IMR-90 (cell line): ENCODE data around the gene DAGLA. TPM values are rescaled to one million over a fixed set of nuclear protein-coding genes. Genes with fewer than 3 reads are reported as not detected.

ENCODE experiments used
- ATAC-seq: fragments of 200-7000 bp; cut with Tn5 transposase; 2 replicates; pipeline ENCODE4 v1.9.1; 2020; ENCODE audit warnings: low read depth, mild to moderate bottlenecking, moderate library complexity
- BruUV-seq: library from RNA; stranded (reverse); fragments of 400-500 nt; replicated peaks from 2 replicates; lab custom pipeline; 2021; lab: Mats Ljungman, UMichigan
- CTCF ChIA-PET: fragments of 300-600 bp; formaldehyde crosslinking; extraction: SDS; loops from one replicate; lab custom pipeline; 2021; ENCODE audit warnings: antibody characterized with exemption; lab: Yijun Ruan, JAX
- POLR2A ChIA-PET: fragments of 300-600 bp; sonication (Branson Sonifier 250); formaldehyde crosslinking; loops from one replicate; lab custom pipeline; 2022; ENCODE audit warnings: antibody characterized with exemption; ENCODE audit not compliant: unreplicated experiment; lab: Charles Lee
- DNase-seq: peaks from one replicate; pipeline ENCODE4 v3.0.0; 2013
- H2AFZ ChIP-seq: replicated peaks from 2 replicates; pipeline ENCODE3; 2013; ENCODE audit warnings: low read length, mild to moderate bottlenecking; ENCODE audit not compliant: poor library complexity
- H2AK5ac ChIP-seq: 2 replicates; pipeline ENCODE4 v1.6.1; 2013; ENCODE audit warnings: low read depth, low read length, inconsistent platforms
- H2AK9ac ChIP-seq: replicated peaks from 2 replicates; pipeline ENCODE3; 2013; ENCODE audit warnings: mild to moderate bottlenecking, low read depth, low read length, moderate library complexity; ENCODE audit not compliant: poor library complexity
- H2BK120ac ChIP-seq: 2 replicates; pipeline ENCODE4 v1.6.1; 2013; ENCODE audit warnings: low read depth, low read length, inconsistent platforms
- H2BK15ac ChIP-seq: 3 replicates; pipeline ENCODE4 v1.6.1; 2013; ENCODE audit warnings: low read depth, low read length, inconsistent platforms
- H2BK20ac ChIP-seq: 2 replicates; pipeline ENCODE4 v1.6.1; 2013; ENCODE audit warnings: low read depth, mild to moderate bottlenecking, inconsistent platforms, low read length, moderate library complexity
- H2BK5ac ChIP-seq: 2 replicates; pipeline ENCODE4 v1.6.1; 2013; ENCODE audit warnings: mild to moderate bottlenecking, low read depth, low read length, inconsistent platforms; ENCODE audit not compliant: poor library complexity, severe bottlenecking
- H3K14ac ChIP-seq: replicated peaks from 2 replicates; pipeline ENCODE4 v1.6.1; 2013; ENCODE audit warnings: low read depth, low read length, inconsistent platforms
- H3K18ac ChIP-seq: 2 replicates; pipeline ENCODE4 v1.6.1; 2013; ENCODE audit warnings: low read depth, low read length, control low read depth
- H3K23ac ChIP-seq: 2 replicates; pipeline ENCODE4 v1.6.1; 2013; ENCODE audit warnings: low read depth, low read length, inconsistent platforms
- H3K27ac ChIP-seq: 2 replicates; pipeline ENCODE4 v1.5.1; 2013; ENCODE audit warnings: mild to moderate bottlenecking, control low read depth, low read length; ENCODE audit not compliant: insufficient read depth
- H3K27me3 ChIP-seq: 2 replicates; pipeline ENCODE4 v1.6.1; 2013; ENCODE audit warnings: low read length; ENCODE audit not compliant: control insufficient read depth, insufficient read depth
- H3K36me3 ChIP-seq: 2 replicates; pipeline ENCODE4 v1.6.1; 2013; ENCODE audit warnings: low read length, mixed read lengths; ENCODE audit not compliant: control insufficient read depth, insufficient read depth
- H3K4ac ChIP-seq: 2 replicates; pipeline ENCODE4 v1.6.1; 2013; ENCODE audit warnings: low read depth, low read length, inconsistent platforms
- H3K4me1 ChIP-seq: 2 replicates; pipeline ENCODE4 v1.6.1; 2013; ENCODE audit warnings: low read length, mixed read lengths; ENCODE audit not compliant: control insufficient read depth, insufficient read depth
- H3K4me2 ChIP-seq: 2 replicates; pipeline ENCODE4 v1.6.1; 2013; ENCODE audit warnings: low read depth, mild to moderate bottlenecking, control low read depth, low read length, moderate library complexity
- H3K4me3 ChIP-seq: 2 replicates; pipeline ENCODE4 v1.5.1; 2013; ENCODE audit warnings: low read depth, mild to moderate bottlenecking, control low read depth, low read length, moderate library complexity; ENCODE audit not compliant: insufficient read depth
- H3K56ac ChIP-seq: 2 replicates; pipeline ENCODE4 v1.6.1; 2013; ENCODE audit warnings: low read length, inconsistent platforms; ENCODE audit not compliant: insufficient read depth; ENCODE audit errors: extremely low read depth
- H3K79me1 ChIP-seq, 2 experiments: 2 replicates each; pipeline ENCODE4 v1.6.1; 2013; ENCODE audit warnings: low read length in 2 of 2, inconsistent platforms in 1 of 2, low read depth in 1 of 2
- H3K9ac ChIP-seq: 2 replicates; pipeline ENCODE4 v1.6.1; 2013; ENCODE audit warnings: low read depth, low read length, control low read depth
- H3K9me1 ChIP-seq: 2 replicates; pipeline ENCODE4 v1.6.1; 2013; ENCODE audit warnings: low read length, inconsistent platforms; ENCODE audit not compliant: insufficient read depth
- H3K9me3 ChIP-seq: 2 replicates; pipeline ENCODE4 v1.6.1; 2013; ENCODE audit warnings: low read length; ENCODE audit not compliant: control insufficient read depth, insufficient read depth
- H4K20me1 ChIP-seq: 2 replicates; pipeline ENCODE4 v1.6.1; 2013; ENCODE audit warnings: low read length, inconsistent platforms; ENCODE audit not compliant: insufficient read depth
- H4K5ac ChIP-seq: 2 replicates; pipeline ENCODE4 v1.6.1; 2013; ENCODE audit warnings: mild to moderate bottlenecking, low read depth, low read length, control low read depth
- H4K8ac ChIP-seq, 2 experiments: 2 replicates each; pipeline ENCODE4 v1.6.1; 2013; ENCODE audit warnings: low read depth in 2 of 2, low read length in 2 of 2, control low read depth in 1 of 2, inconsistent platforms in 1 of 2
- H4K91ac ChIP-seq: 2 replicates; pipeline ENCODE4 v1.6.1; 2013; ENCODE audit warnings: low read depth, low read length, inconsistent platforms; ENCODE audit not compliant: insufficient read depth
- BHLHE40 ChIP-seq: fragments of 150-350 bp; IDR thresholded peaks from 2 replicates; pipeline ENCODE4 v1.6.1; 2016; ENCODE audit warnings: mild to moderate bottlenecking, low read depth, low read length
- CEBPB ChIP-seq: IDR thresholded peaks from 2 replicates; pipeline ENCODE4 v1.6.1; 2012; ENCODE audit warnings: low read depth, low read length, improper control_type of control experiment
- CHD1 ChIP-seq: IDR thresholded peaks from 2 replicates; pipeline ENCODE4 v1.6.1; 2012; ENCODE audit warnings: low read depth, low read length, improper control_type of control experiment
- CTCF ChIP-seq: conservative IDR thresholded peaks from 2 replicates; pipeline ENCODE4 v1.5.1; 2012; ENCODE audit warnings: mild to moderate bottlenecking, low read depth, low read length, improper control_type of control experiment
- FOS ChIP-seq: fragments of 150-350 bp; IDR thresholded peaks from 2 replicates; pipeline ENCODE4 v1.6.1; 2016; ENCODE audit warnings: low read depth, low read length
- MAZ ChIP-seq: IDR thresholded peaks from 2 replicates; pipeline ENCODE4 v1.6.1; 2012; ENCODE audit warnings: low read depth, mild to moderate bottlenecking, low read length, improper control_type of control experiment, moderate library complexity, borderline replicate concordance
- MXI1 ChIP-seq: IDR thresholded peaks from 2 replicates; pipeline ENCODE4 v1.6.1; 2012; ENCODE audit warnings: low read depth, mild to moderate bottlenecking, low read length, moderate library complexity, borderline replicate concordance
- NFE2L2 ChIP-seq: fragments of 150-350 bp; IDR thresholded peaks from 2 replicates; pipeline ENCODE4 v1.6.1; 2016; ENCODE audit warnings: low read depth, mild to moderate bottlenecking, low read length
- POLR2A ChIP-seq: IDR thresholded peaks from 2 replicates; pipeline ENCODE4 v1.6.1; 2012; ENCODE audit warnings: mild to moderate bottlenecking, low read depth, low read length
- RAD21 ChIP-seq: IDR thresholded peaks from 2 replicates; pipeline ENCODE4 v1.6.1; 2012; ENCODE audit warnings: low read length, improper control_type of control experiment
- RCOR1 ChIP-seq: IDR thresholded peaks from 2 replicates; pipeline ENCODE4 v1.6.1; 2012; ENCODE audit warnings: mild to moderate bottlenecking, low read length, improper control_type of control experiment; ENCODE audit not compliant: insufficient replicate concordance
- RFX5 ChIP-seq: IDR thresholded peaks from 2 replicates; pipeline ENCODE4 v1.8.0; 2012; ENCODE audit warnings: low read depth, mild to moderate bottlenecking, low read length, moderate library complexity
- SMC3 ChIP-seq: fragments of 150-350 bp; IDR thresholded peaks from 2 replicates; pipeline ENCODE4 v1.6.1; 2016; ENCODE audit warnings: low read depth, mild to moderate bottlenecking, antibody characterized with exemption, low read length, moderate library complexity
- WGBS, 2 experiments: methylation state at CpG; one replicate each; pipeline versions ENCODE4 v1.1.5 to v1.1.7; 2013; ENCODE audit warnings: missing lambda C conversion rate in 2 of 2; ENCODE audit not compliant: insufficient read length in 1 of 2; ENCODE audit errors: extremely low coverage in 2 of 2; 5-methylcytosine and 5-hydroxymethylcytosine counted together
- dilution Hi-C: fragments of 300-500 bp; cut with HindIII; formaldehyde crosslinking; loops from one replicate; pipeline ENCODE4 v1.14.3; 2018; ENCODE audit warnings: low sequenced_read_pairs; ENCODE audit not compliant: unreplicated experiment
- in situ Hi-C: fragments of 300-500 bp; cut with MboI; formaldehyde crosslinking; loops from 3 replicates; pipeline ENCODE4 v1.14.3; 2019; ENCODE audit warnings: low sequenced_read_pairs, inconsistent platforms, mixed read lengths
- intact Hi-C: fragments of 100-400 bp; cut with micrococcal nuclease; formaldehyde crosslinking; loops from 2 replicates; pipeline ENCODE4 v1.10.0; 2022
- polyA plus RNA-seq, 3 experiments: library from polyadenylated mRNA; depleted of rRNA; stranded (reverse); fragments of >200 nt; gene quantifications; 2 replicates each; pipeline ENCODE4 v1.2.3, GENCODE V29; 2012; ENCODE audit warnings: low replicate concordance in 1 of 3
- total RNA-seq: library from RNA; depleted of rRNA; stranded (reverse); fragments of >200 nt; gene quantifications from 2 replicates; pipeline ENCODE4 v1.2.3, GENCODE V29; 2012

DAGLA gene
- total and polyA plus RNA-seq, 2 of the 4 experiments (the other 2 are of a cell fraction), result 0.90 to 3.8 TPM

DNA sequence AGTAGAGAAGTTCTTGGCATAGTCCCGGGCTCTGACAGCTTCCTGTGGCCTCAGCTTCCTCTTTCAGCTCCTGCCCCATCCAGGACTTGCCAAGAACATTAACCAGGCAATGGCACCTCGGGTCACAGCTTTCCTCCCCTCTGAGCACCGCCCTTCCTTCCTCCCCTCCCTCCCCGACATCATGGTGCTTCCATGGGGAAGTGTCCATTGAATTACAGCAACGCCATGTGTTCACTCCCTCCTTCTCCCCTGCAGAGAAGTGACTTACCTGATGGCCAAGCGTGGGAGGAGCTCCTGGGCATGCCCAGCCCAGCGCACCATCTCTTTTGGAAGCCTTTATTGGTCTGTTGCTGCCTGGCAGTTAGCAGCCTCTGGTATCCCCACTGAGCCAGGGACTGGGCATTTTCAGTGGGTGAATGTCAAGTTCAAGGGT is 25.8 kb upstream of the DAGLA start:
- H3K23ac ChIP-seq, result no peak overlapping the region
- H2AK9ac ChIP-seq, result no peak overlapping the region
- H3K27me3 ChIP-seq, result peaks cover 32% of the 10 kb centered on the region
- CTCF ChIA-PET, result interaction anchor here (1.6 kb wide), 1 partner anchor 16 kb away, joined by 4 read pairs; no protein-coding TSS in a partner anchor
- TF ChIP-seq FOS (no peak), MAZ (no peak), RFX5 (no peak), SMC3 (no peak), CTCF (no peak), MXI1 (no peak), BHLHE40 (no peak), NFE2L2 (no peak), CHD1 (no peak), POLR2A (no peak), RCOR1 (no peak), CEBPB (no peak), RAD21 (no peak)
- H3K4ac ChIP-seq, result no peak overlapping the region
- ATAC-seq (no peak), DNase-seq (no peak)
- no peak overlapping the region for H3K27ac ChIP-seq
- H3K4me3 ChIP-seq, result no peak overlapping the region
- no peak overlapping the region for H3K4me2 ChIP-seq
- H2BK15ac ChIP-seq, result no peak overlapping the region
- no peak overlapping the region for H4K8ac ChIP-seq
- H2BK120ac ChIP-seq, result no peak overlapping the region
- WGBS, 2 experiments, result 40% methylated on average over 1 of the region's 7 CpGs; no CpG with 5 or more reads in 1 of the 2 experiments
- H3K4me1 ChIP-seq, result no peaks in the 10 kb centered on the region
- dilution Hi-C loops (no loop called here), intact Hi-C loops (no loop called here), in situ Hi-C loops (no loop called here)
- H2BK5ac ChIP-seq, result no peak overlapping the region
- BruUV-seq, result no TSS peak
- no peak overlapping the region for H2BK20ac ChIP-seq
- no peak overlapping the region for H3K14ac ChIP-seq
- no peak overlapping the region for H4K5ac ChIP-seq
- POLR2A ChIA-PET, result no interaction called here
- H2AK5ac ChIP-seq, result no peak overlapping the region
- H3K18ac ChIP-seq, result no peak overlapping the region
- no peak overlapping the region for H3K56ac ChIP-seq
- H3K9me1 ChIP-seq, result no peaks in the 10 kb centered on the region
- H3K36me3 ChIP-seq, result no peaks in the 10 kb centered on the region
- no peak overlapping the region for H4K91ac ChIP-seq
- no peak overlapping the region for H3K9ac ChIP-seq
- no peaks in the 10 kb centered on the region for H3K79me1 ChIP-seq
- H2AFZ ChIP-seq, result no peak overlapping the region
- no peaks in the 10 kb centered on the region for H3K9me3 ChIP-seq
- no peaks in the 10 kb centered on the region for H4K20me1 ChIP-seq
